Measurements from ENCODE around the gene UAP1L1.
A peak's percentile ranks its signal among the peaks of the same experiment; 100 is the strongest.

UAP1L1 gene

DNA sequence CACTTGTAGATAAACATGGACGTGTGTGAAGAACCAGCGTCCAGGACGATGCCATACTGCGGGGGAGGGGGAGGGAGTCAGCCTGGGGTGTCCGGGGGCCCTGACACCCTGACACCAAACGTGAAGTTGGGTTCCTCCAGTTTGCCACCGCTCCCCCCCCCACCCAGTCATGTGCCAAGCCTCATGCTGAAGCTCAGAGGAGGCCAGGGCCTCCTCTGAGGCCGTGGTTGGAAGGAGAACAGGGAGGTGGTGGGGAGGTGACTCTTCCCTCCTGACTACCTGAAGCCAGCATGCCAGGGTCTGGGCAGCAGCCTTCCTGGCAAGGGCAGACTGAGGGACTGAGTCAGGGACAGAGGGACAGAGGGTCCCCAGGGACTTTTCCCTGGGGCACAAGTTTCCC lies 25.0 kb upstream of the UAP1L1 start:
- Histone ChIP-seq H3K27ac (ENCODE audit: low read depth, low read length, poor library complexity, severe bottlenecking) (no peak overlapping the region), H2AFZ (ENCODE audit: low read length) (no peak overlapping the region)
- TF ChIP-seq EZH2 (IDR thresholded peaks at IDR 0.05; ENCODE audit: borderline replicate concordance, low read length), result no peak

DNA sequence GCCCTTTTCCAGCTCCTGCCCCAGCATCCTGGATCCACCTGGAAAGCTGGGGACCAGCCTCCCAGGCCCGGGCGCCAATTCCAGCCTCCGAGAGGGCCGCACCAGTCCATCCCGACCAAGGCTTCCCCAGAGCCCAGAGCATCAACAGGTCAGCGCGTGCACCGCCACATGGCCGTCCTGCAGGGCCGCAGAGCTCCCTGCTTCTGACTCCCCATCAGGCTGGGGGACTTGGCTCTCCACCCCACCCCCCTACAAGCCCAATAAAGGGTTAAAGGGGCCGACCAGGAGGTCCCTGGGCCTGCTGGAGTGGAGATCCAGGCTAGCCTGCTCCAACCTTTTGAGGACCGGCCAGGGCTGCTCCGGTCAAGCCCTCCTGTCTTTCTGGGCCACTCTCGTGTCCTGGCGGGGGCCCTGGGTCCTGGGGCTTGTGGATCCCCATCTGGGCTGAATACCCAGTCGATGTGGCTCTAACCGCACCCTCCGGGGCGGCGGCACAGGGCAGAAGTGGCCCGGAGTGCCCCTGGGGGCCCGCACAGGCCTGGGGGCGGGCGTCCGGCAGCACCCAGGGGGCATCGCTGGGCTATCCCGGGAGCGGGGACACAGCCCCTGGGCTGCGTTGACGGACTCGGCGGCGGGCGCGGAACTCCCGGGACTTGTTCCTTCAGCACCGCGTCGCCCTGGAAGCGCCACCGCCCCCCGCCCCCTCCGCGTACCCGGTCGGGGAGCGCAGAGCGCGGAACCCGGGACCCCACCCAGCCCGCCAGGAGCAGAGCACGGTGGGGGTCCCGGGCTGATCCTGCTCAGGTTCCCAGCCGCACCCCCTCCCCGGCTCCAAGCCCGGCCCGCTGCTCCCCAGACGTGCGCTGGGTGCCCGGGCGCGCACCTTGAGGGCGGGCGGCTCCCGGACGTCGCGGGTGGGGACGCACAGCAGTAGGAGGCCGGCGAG lies 24.0 kb upstream of the UAP1L1 start:
- H3K4me2 ChIP-seq (ENCODE audit: low read length), result 0 out of 2 replicates have a peak overlapping the region, but pooled peaks have one; percentile 10
- no peak overlapping the region for H2AFZ ChIP-seq (ENCODE audit: low read length)
- no peaks in the 10 kb centered on the region for H3K79me2 ChIP-seq (ENCODE audit: insufficient read depth, low read length)
- peaks cover 10% of the 10 kb centered on the region; the same call in 1 of the 2 replicates for H3K27me3 ChIP-seq (ENCODE audit: insufficient read depth, low read length)
- no peaks in the 10 kb centered on the region for H3K36me3 ChIP-seq (ENCODE audit: insufficient read depth, low read length)
- H3K4me3 ChIP-seq (ENCODE audit: low read depth, low read length, poor library complexity, severe bottlenecking), result peak overlapping the region; percentile 33
- no peaks in the 10 kb centered on the region for H3K9me3 ChIP-seq (ENCODE audit: low read length)
- H3K9me2 ChIP-seq (ENCODE audit: low read depth, low read length), result no peaks in the 10 kb centered on the region
- H3K27ac ChIP-seq (ENCODE audit: low read depth, low read length, poor library complexity, severe bottlenecking), result no peak overlapping the region
- H3F3A ChIP-seq (ENCODE audit: insufficient read depth, low read length), result no peaks in the 10 kb centered on the region
- H3K9ac ChIP-seq (ENCODE audit: low read length), result no peak overlapping the region
- no peaks in the 10 kb centered on the region for H4K20me1 ChIP-seq (ENCODE audit: insufficient read depth, low read length)
- TF ChIP-seq EZH2 (IDR thresholded peaks at IDR 0.05; ENCODE audit: borderline replicate concordance, low read length), result no peak
- TF ChIP-seq, protein P1, sequence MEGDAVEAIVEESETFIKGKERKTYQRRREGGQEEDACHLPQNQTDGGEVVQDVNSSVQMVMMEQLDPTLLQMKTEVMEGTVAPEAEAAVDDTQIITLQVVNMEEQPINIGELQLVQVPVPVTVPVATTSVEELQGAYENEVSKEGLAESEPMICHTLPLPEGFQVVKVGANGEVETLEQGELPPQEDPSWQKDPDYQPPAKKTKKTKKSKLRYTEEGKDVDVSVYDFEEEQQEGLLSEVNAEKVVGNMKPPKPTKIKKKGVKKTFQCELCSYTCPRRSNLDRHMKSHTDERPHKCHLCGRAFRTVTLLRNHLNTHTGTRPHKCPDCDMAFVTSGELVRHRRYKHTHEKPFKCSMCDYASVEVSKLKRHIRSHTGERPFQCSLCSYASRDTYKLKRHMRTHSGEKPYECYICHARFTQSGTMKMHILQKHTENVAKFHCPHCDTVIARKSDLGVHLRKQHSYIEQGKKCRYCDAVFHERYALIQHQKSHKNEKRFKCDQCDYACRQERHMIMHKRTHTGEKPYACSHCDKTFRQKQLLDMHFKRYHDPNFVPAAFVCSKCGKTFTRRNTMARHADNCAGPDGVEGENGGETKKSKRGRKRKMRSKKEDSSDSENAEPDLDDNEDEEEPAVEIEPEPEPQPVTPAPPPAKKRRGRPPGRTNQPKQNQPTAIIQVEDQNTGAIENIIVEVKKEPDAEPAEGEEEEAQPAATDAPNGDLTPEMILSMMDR (IDR thresholded peaks at IDR 0.05; ENCODE audit: low read length), result no peak
- peaks cover 4% of the 10 kb centered on the region for H3K4me1 ChIP-seq (ENCODE audit: insufficient read depth, low read length, severe bottlenecking)

More for the DNA sequence above, 25.0 kb upstream of the UAP1L1 start:
- Histone ChIP-seq H3K79me2 (ENCODE audit: insufficient read depth, low read length) (no peaks in the 10 kb centered on the region), H3F3A (ENCODE audit: insufficient read depth, low read length) (no peaks in the 10 kb centered on the region), H3K9me2 (ENCODE audit: low read depth, low read length) (no peaks in the 10 kb centered on the region), H4K20me1 (ENCODE audit: insufficient read depth, low read length) (no peaks in the 10 kb centered on the region), H3K9ac (ENCODE audit: low read length) (no peak overlapping the region), H3K27me3 (ENCODE audit: insufficient read depth, low read length) (peaks cover 10% of the 10 kb centered on the region), H3K4me2 (ENCODE audit: low read length) (no peak overlapping the region), H3K36me3 (ENCODE audit: insufficient read depth, low read length) (no peaks in the 10 kb centered on the region), H3K9me3 (ENCODE audit: low read length) (no peaks in the 10 kb centered on the region), H3K4me3 (ENCODE audit: low read depth, low read length, poor library complexity, severe bottlenecking) (no peak overlapping the region), H3K4me1 (ENCODE audit: insufficient read depth, low read length, severe bottlenecking) (peaks cover 4% of the 10 kb centered on the region)

DNA sequence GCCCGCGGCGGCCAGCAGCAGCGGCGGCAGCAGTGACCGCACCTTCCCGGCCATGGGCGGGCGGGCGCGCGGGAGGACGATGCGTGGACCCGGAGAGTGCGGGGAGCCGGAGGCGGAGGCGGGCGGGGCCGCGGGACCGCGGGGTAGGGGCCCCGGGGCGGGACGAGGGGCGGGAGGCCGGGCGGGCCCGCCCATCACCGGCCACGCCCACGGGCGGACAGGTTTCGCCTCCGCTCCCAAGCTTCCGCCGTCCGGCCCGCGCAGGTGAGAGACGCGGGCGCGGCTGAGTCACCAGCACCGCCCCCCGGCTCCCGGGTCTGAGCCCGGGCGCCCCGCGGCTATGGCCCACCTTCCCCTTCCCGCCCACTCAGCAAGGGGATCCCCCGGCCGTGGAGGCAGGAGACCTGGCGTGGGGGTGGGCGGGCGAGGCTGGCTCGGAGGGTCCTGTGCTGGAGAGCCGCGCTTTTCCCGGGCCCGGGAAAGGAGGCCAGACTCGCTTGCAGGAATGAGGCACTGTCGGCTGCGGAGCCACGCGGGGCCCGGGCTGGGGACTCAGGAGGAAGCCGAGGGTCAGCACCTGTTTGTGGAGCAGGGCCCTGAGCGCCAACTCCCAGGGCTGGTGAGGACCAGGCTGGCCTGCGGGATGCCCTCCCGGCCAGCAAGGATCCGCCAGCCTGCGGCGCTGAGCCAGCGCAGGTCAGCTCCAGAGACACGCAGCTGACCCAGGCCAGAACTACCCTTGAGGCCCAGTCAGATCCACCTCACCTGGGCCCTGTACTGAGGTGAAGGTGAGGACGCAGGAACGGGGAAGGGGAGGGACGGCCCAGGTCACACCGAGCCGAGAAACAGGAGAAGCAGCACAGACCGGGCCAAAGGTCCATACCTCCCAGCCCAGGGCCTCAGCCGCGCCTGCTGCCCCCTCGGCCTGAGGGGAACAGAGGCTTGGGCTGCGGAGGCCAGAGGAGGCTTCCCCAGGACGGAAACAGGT lies 23.1 kb upstream of the UAP1L1 start, which contains the start of gene ENTPD2:
TSS of gene ENTPD2 (minus strand) at position 118 of the 988 bp plus-strand sequence. CDS start at position 54, 64 bp downstream.
- H3K27me3 ChIP-seq (ENCODE audit: insufficient read depth, low read length), result peaks cover 10% of the 10 kb centered on the region; the same call in 1 of the 2 replicates
- H3K36me3 ChIP-seq (ENCODE audit: insufficient read depth, low read length), result no peaks in the 10 kb centered on the region
- no peaks in the 10 kb centered on the region for H3K9me2 ChIP-seq (ENCODE audit: low read depth, low read length)
- no peaks in the 10 kb centered on the region for H3K9me3 ChIP-seq (ENCODE audit: low read length)
- no peak within 1 kb of the TSS for H2AFZ ChIP-seq (ENCODE audit: low read length)
- H3K27ac ChIP-seq (ENCODE audit: low read depth, low read length, poor library complexity, severe bottlenecking), result no peak within 1 kb of the TSS
- 0 out of 2 replicates have a peak within 1 kb of the TSS, but pooled peaks have one; percentile 10 for H3K4me2 ChIP-seq (ENCODE audit: low read length)
- H4K20me1 ChIP-seq (ENCODE audit: insufficient read depth, low read length), result no peaks in the 10 kb centered on the region
- peak within 1 kb of the TSS; percentile 33 for H3K4me3 ChIP-seq (ENCODE audit: low read depth, low read length, poor library complexity, severe bottlenecking)
- no peaks in the 10 kb centered on the region for H3K79me2 ChIP-seq (ENCODE audit: insufficient read depth, low read length)
- TF ChIP-seq, protein P1 (IDR thresholded peaks at IDR 0.05; ENCODE audit: low read length), result no peak
- no peak for TF ChIP-seq EZH2 (IDR thresholded peaks at IDR 0.05; ENCODE audit: borderline replicate concordance, low read length)
- H3K4me1 ChIP-seq (ENCODE audit: insufficient read depth, low read length, severe bottlenecking), result peaks cover 4% of the 10 kb centered on the region
- no peaks in the 10 kb centered on the region for H3F3A ChIP-seq (ENCODE audit: insufficient read depth, low read length)
- H3K9ac ChIP-seq (ENCODE audit: low read length), result no peak within 1 kb of the TSS
